Retinal pigment epithelial cell (primary cell): Measurements from ENCODE around the gene PTPN4.

Experiments used
- DNase-seq: peaks from one replicate; pipeline ENCODE4 v3.0.0-alpha.2; 2010; ENCODE audit warnings: low read depth
- H3K4me3 ChIP-seq: 2 replicates; pipeline ENCODE4 v1.5.1; 2011; ENCODE audit warnings: mild to moderate bottlenecking, low read length, control low read depth, moderate library complexity
- TF ChIP-seq, protein P1 (sequence below): conservative IDR thresholded peaks from 2 replicates; pipeline ENCODE4 v1.5.1; 2011; ENCODE audit warnings: low read depth, low read length, control low read depth, inconsistent platforms

Gene PTPN4

GRCh38 chr2:119716284-119716672 lies 43.4 kb upstream of the PTPN4 start:
- H3K4me3 ChIP-seq, result no peak overlapping the region
- no peak for DNase-seq
- TF ChIP-seq, protein P1, sequence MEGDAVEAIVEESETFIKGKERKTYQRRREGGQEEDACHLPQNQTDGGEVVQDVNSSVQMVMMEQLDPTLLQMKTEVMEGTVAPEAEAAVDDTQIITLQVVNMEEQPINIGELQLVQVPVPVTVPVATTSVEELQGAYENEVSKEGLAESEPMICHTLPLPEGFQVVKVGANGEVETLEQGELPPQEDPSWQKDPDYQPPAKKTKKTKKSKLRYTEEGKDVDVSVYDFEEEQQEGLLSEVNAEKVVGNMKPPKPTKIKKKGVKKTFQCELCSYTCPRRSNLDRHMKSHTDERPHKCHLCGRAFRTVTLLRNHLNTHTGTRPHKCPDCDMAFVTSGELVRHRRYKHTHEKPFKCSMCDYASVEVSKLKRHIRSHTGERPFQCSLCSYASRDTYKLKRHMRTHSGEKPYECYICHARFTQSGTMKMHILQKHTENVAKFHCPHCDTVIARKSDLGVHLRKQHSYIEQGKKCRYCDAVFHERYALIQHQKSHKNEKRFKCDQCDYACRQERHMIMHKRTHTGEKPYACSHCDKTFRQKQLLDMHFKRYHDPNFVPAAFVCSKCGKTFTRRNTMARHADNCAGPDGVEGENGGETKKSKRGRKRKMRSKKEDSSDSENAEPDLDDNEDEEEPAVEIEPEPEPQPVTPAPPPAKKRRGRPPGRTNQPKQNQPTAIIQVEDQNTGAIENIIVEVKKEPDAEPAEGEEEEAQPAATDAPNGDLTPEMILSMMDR, result no peak

DNA sequence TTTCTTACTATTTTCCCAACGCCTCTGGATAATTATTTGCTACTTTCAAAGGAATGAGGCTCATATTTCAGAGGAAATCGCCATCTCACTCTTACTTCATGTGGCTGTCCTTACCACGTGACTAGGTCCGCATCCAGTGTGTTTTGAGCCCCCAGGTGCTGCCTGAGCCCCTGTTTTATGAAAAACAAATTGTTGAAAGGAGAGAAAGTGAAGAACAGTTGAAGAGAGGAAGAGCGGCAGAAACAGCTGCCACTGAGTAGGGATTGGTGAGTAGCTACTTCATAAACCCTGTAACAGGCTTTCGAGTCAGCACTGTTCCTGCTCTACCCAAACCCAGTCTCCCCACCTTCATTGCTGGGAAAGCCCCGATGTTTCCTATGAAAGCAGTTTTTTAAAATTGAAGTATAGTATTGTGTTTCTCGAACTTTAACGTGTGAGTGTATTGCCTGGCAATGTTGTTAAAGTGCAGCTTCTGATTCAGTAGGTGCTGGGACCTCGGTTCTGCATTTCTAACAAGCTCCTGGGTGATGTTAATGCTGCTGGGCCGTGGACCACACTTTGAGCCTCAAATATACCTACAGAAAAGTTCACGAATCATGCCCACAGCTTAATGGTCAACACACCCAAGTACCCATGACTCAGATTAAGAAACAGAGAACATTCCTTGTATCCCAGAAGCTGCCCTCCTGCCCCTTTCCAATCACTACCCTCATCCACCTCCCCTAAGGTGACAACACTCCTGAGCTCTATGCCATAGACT lies 41.0 kb upstream of the PTPN4 start:
- TF ChIP-seq, protein P1, result no peak
- no peak for DNase-seq
- no peak overlapping the region for H3K4me3 ChIP-seq

GRCh38 chr2:119719261-119719627 lies 40.5 kb upstream of the PTPN4 start:
- no peak for DNase-seq
- TF ChIP-seq, protein P1, result no peak
- no peak overlapping the region for H3K4me3 ChIP-seq

- TF ChIP-seq, protein P1, result no peak
- H3K4me3 ChIP-seq, result no peak overlapping the region
- DNase-seq, result no peak
Observed at GRCh38 chr2:119721043-119721442, 38.7 kb upstream of the PTPN4 start.

DNA sequence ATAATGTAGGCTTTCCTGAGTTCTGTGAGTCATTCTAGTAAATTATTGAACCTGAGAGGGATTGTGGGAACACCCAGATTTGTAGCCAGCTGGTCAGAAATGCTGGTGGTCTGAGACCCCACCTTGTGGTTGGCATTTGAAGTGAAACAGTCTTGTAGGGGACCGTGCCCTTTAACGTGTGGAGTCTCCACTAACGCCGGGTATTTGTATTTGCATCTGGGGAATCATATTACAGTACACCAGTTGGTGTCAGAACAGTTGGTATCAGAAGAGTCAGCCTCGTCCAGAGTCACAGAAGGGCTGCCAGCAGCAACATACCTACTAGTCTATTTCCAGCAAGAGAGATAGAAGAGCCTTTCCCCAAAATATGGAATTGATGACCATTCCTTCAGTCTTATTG lies 38.3 kb upstream of the PTPN4 start:
- TF ChIP-seq, protein P1, result no peak
- no peak overlapping the region for H3K4me3 ChIP-seq
- DNase-seq, result no peak

- TF ChIP-seq, protein P1, result no peak
- no peak for DNase-seq
- no peak overlapping the region for H3K4me3 ChIP-seq
Observed at GRCh38 chr2:119721904-119722303, 37.8 kb upstream of the PTPN4 start.

- TF ChIP-seq, protein P1, result no peak
- no peak for DNase-seq
- H3K4me3 ChIP-seq, result no peak overlapping the region
Observed at GRCh38 chr2:119723186-119723585, 36.5 kb upstream of the PTPN4 start.
